Measurements from ENCODE around the gene CACNG1. TPM values are rescaled to one million over a fixed set of nuclear protein-coding genes. Genes with fewer than 3 reads are reported as not detected.

The CACNG1 gene
- total and polyA plus RNA-seq, 2 of the 4 experiments (the other 2 are of a cell fraction): not detected

DNA sequence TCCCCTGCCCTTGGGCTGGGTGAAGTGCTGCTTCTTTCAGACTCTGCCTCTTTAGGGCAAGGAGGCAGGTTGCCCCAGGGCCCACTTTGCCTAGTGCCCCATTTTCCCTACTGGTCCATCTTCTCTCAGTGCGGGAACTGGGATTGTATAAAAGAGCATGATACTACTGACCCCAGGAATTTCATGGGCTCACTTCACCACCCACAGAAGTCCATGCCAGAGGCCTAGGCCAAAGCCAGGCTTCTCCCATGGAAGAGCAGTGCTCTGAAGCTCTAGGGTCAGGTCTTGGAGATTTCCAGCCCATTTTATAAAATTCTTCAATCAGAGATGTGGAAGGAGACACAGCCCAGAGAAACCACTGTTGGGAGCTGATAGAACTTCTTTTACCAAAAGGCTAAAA is 5.7 kb downstream of the CACNG1 start:
- H3K9ac ChIP-seq (ENCODE audit: low read depth, low read length): no peak overlapping the region
- no peak for ATAC-seq (ENCODE audit: low read depth)

More for the DNA sequence above, 5.7 kb downstream of the CACNG1 start:
- no peak overlapping the region for H3K18ac ChIP-seq (ENCODE audit: low read depth, low read length)
- no TSS peak for BruUV-seq (replicated peaks)
- intact Hi-C loops (cut with micrococcal nuclease) (no loop called here), dilution Hi-C loops (cut with HindIII; ENCODE audit: low sequenced_read_pairs, unreplicated experiment) (no loop called here), in situ Hi-C loops (cut with MboI; ENCODE audit: low sequenced_read_pairs) (no loop called here)
- H4K5ac ChIP-seq (ENCODE audit: low read depth, low read length): no peak overlapping the region
- H2AK5ac ChIP-seq (ENCODE audit: low read depth, low read length): no peak overlapping the region
- CTCF ChIA-PET: no interaction called here
- H4K8ac ChIP-seq (ENCODE audit: low read depth in 2 of 2, low read length in 2 of 2): no peak overlapping the region
- peaks cover 16% of the 10 kb centered on the region for H3K27me3 ChIP-seq (ENCODE audit: control insufficient read depth, insufficient read depth, low read length)
- no peak overlapping the region for H3K27ac ChIP-seq (ENCODE audit: insufficient read depth, low read length)
- no peak overlapping the region for H3K4me3 ChIP-seq (ENCODE audit: insufficient read depth, low read depth, low read length)
- H3K4me2 ChIP-seq (ENCODE audit: low read depth, low read length): no peak overlapping the region
- no peak overlapping the region for H3K4ac ChIP-seq (ENCODE audit: low read depth, low read length)
- peaks cover 20% of the 10 kb centered on the region for H3K9me3 ChIP-seq (ENCODE audit: control insufficient read depth, insufficient read depth, low read length)
- no peaks in the 10 kb centered on the region for H3K4me1 ChIP-seq (ENCODE audit: control insufficient read depth, insufficient read depth, low read length)
- no peak overlapping the region for H2BK5ac ChIP-seq (ENCODE audit: low read depth, low read length, poor library complexity, severe bottlenecking)
- H2BK120ac ChIP-seq (ENCODE audit: low read depth, low read length): no peak overlapping the region
- POLR2A ChIA-PET (ENCODE audit: unreplicated experiment): no interaction called here
- H3K36me3 ChIP-seq (ENCODE audit: control insufficient read depth, insufficient read depth, low read length): no peaks in the 10 kb centered on the region
- no peak overlapping the region for H2BK20ac ChIP-seq (ENCODE audit: low read depth, low read length)
- peaks cover 5% of the 10 kb centered on the region for H3K9me1 ChIP-seq (ENCODE audit: insufficient read depth, low read length)
- H4K91ac ChIP-seq (ENCODE audit: insufficient read depth, low read depth, low read length): no peak overlapping the region
- H3K79me1 ChIP-seq (ENCODE audit: low read depth in 1 of 2, low read length in 2 of 2): no peaks in the 10 kb centered on the region
- no peak for TF ChIP-seq MAZ (IDR thresholded peaks at IDR 0.05; ENCODE audit: borderline replicate concordance, low read depth, low read length)
- TF ChIP-seq MAFK (IDR thresholded peaks at IDR 0.05; ENCODE audit: low read depth, low read length): no peak
- no peak for TF ChIP-seq NFE2L2 (IDR thresholded peaks at IDR 0.05; ENCODE audit: low read depth, low read length)
- TF ChIP-seq RCOR1 (IDR thresholded peaks at IDR 0.05; ENCODE audit: insufficient replicate concordance, low read length): no peak
- TF ChIP-seq FOS (IDR thresholded peaks at IDR 0.05; ENCODE audit: low read depth, low read length): no peak
- no peak for TF ChIP-seq RFX5 (IDR thresholded peaks at IDR 0.05; ENCODE audit: low read depth, low read length)
- TF ChIP-seq SMC3 (IDR thresholded peaks at IDR 0.05; ENCODE audit: low read depth, low read length): no peak
- TF ChIP-seq BHLHE40 (IDR thresholded peaks at IDR 0.05; ENCODE audit: low read depth, low read length): no peak
- TF ChIP-seq CEBPB (IDR thresholded peaks at IDR 0.05; ENCODE audit: low read depth, low read length): no peak
- no peak for DNase-seq
- no peak overlapping the region for H2BK15ac ChIP-seq (ENCODE audit: low read depth, low read length)
- H3K56ac ChIP-seq (ENCODE audit: extremely low read depth, insufficient read depth, low read length): no peak overlapping the region
- no CpG with 5 or more reads among the region's 1 CpG for WGBS, 2 experiments (ENCODE audit: extremely low coverage in 2 of 2, insufficient read length in 1 of 2)
- H4K20me1 ChIP-seq (ENCODE audit: insufficient read depth, low read length): 0 out of 2 replicates have a peak, but pooled peaks cover 4% of the 10 kb centered on the region
- no peak overlapping the region for H3K14ac ChIP-seq (replicated peaks; ENCODE audit: low read depth, low read length)
- H2AK9ac ChIP-seq (replicated peaks; ENCODE audit: low read depth, low read length, poor library complexity): no peak overlapping the region
- no peak overlapping the region for H2AFZ ChIP-seq (replicated peaks; ENCODE audit: low read length, poor library complexity)
- no peak overlapping the region for H3K23ac ChIP-seq (ENCODE audit: low read depth, low read length)

All from IMR-90 (cell line).